K562 (cell line): ENCODE data around the gene SLC1A5. TPM values are rescaled to one million over a fixed set of nuclear protein-coding genes. Genes with fewer than 3 reads are reported as not detected.

Experiments used
- CBX3 ChIP-seq, 2 experiments: IDR thresholded peaks; 1 replicate in 1 of 2; 2 replicates in 1 of 2; pipeline ENCODE4 v1.6.1; 2012; ENCODE audit warnings: inconsistent platforms in 2 of 2, low read length in 2 of 2, borderline replicate concordance in 1 of 2, control low read depth in 1 of 2
- CREM ChIP-seq: IDR thresholded peaks from 2 replicates; pipeline ENCODE4 v1.6.1; 2014; ENCODE audit warnings: antibody characterized with exemption, low read depth
- DPF2 ChIP-seq: fragments of 450-650 bp; IDR thresholded peaks from 2 replicates; pipeline ENCODE4 v1.6.1; 2016
- HDGF ChIP-seq: fragments of 450-650 bp; IDR thresholded peaks from 2 replicates; pipeline ENCODE4 v1.6.1; 2016
- HNRNPUL1 ChIP-seq: fragments of 200-400 bp; formaldehyde crosslinking; IDR thresholded peaks from 2 replicates; pipeline ENCODE4 v1.6.1; 2017; ENCODE audit warnings: low read length
- MAFK ChIP-seq: IDR thresholded peaks from 2 replicates; pipeline ENCODE4 v1.6.1; 2011; ENCODE audit warnings: low read length, improper control_type of control experiment
- SIX5 ChIP-seq, 2 experiments: IDR thresholded peaks; 2 replicates each; pipeline ENCODE4 v1.6.1; 2011; ENCODE audit warnings: low read length in 2 of 2, borderline replicate concordance in 1 of 2, low read depth in 1 of 2, mild to moderate bottlenecking in 1 of 2, moderate library complexity in 1 of 2; ENCODE audit not compliant: insufficient read depth in 1 of 2
- XRCC5 ChIP-seq: fragments of 200-400 bp; formaldehyde crosslinking; IDR thresholded peaks from 2 replicates; pipeline ENCODE4 v1.6.1; 2017; ENCODE audit warnings: low read depth, mild to moderate bottlenecking, low read length
- ZKSCAN1 ChIP-seq: fragments of 150-350 bp; IDR thresholded peaks from 2 replicates; pipeline ENCODE4 v1.6.1; 2016; ENCODE audit warnings: low read depth, low read length
- polyA plus RNA-seq, 8 experiments: library from polyadenylated mRNA; depleted of rRNA in 4 of 8; stranded (reverse) in 5 of 8; unstranded in 3 of 8; fragments of >200 nt; fragmentation: Nextera tagmentation in 2 of 8; fragmentation: Illumina TruSeq in 1 of 8; extraction: Ambion mirVana in 2 of 8; extraction: Trizol in 1 of 8; gene quantifications; 2 replicates each; pipeline versions ENCODE4 v1.2.1 to v1.2.3, GENCODE V29; 2011 to 2014; ENCODE audit warnings: inconsistent platforms in 1 of 8, missing spikeins in 1 of 8
- total RNA-seq, 7 experiments: library from RNA; depleted of rRNA in 6 of 7; stranded (reverse); fragments of >200 nt in 6 of 7; fragmentation: Illumina TruSeq in 2 of 7; extraction: Trizol in 2 of 7; gene quantifications; 2 replicates each; pipeline versions ENCODE4 v1.2.1 to v1.2.3, GENCODE V29; 2011 to 2021; ENCODE audit warnings: low replicate concordance in 1 of 7
- TF ChIP-seq, protein P1 (sequence below): fragments of 250-450 bp; sonication (Bioruptor Pico); IDR thresholded peaks from 2 replicates; pipeline ENCODE4 v1.5.0; 2021; ENCODE audit warnings: mild to moderate bottlenecking, borderline replicate concordance
- TF ChIP-seq, protein P2 (sequence below): IDR thresholded peaks from 2 replicates; pipeline ENCODE4 v1.6.1; 2014; ENCODE audit warnings: antibody characterized with exemption
- TF ChIP-seq, protein P3 (sequence below): fragments of 250-450 bp; sonication (Bioruptor Pico); IDR thresholded peaks from 2 replicates; pipeline ENCODE4 v1.8.0; 2022; ENCODE audit warnings: moderate library complexity, mild to moderate bottlenecking, inconsistent platforms
- TF ChIP-seq, protein P4 (sequence below): fragments of 250-450 bp; sonication (Bioruptor Pico); IDR thresholded peaks from 2 replicates; pipeline ENCODE4 v1.4.0; 2020
- TF ChIP-seq, protein P5 (sequence below), 3 experiments: IDR thresholded peaks in 2 of 3; conservative IDR thresholded peaks in 1 of 3; 2 replicates each; pipeline ENCODE4 v1.5.1; 2011 to 2012; ENCODE audit warnings: low read length in 3 of 3, mild to moderate bottlenecking in 3 of 3, control low read depth in 2 of 3, improper control_type of control experiment in 1 of 3, inconsistent platforms in 1 of 3, low read depth in 1 of 3, mixed read lengths in 1 of 3, moderate library complexity in 1 of 3; ENCODE audit not compliant: insufficient read depth in 2 of 3

SLC1A5 gene
- total and polyA plus RNA-seq, 9 of the 15 experiments (the other 6 are each of a cell fraction or from before 2014, with no cell fraction given) = 31.2 to 417 (median 134) TPM

DNA sequence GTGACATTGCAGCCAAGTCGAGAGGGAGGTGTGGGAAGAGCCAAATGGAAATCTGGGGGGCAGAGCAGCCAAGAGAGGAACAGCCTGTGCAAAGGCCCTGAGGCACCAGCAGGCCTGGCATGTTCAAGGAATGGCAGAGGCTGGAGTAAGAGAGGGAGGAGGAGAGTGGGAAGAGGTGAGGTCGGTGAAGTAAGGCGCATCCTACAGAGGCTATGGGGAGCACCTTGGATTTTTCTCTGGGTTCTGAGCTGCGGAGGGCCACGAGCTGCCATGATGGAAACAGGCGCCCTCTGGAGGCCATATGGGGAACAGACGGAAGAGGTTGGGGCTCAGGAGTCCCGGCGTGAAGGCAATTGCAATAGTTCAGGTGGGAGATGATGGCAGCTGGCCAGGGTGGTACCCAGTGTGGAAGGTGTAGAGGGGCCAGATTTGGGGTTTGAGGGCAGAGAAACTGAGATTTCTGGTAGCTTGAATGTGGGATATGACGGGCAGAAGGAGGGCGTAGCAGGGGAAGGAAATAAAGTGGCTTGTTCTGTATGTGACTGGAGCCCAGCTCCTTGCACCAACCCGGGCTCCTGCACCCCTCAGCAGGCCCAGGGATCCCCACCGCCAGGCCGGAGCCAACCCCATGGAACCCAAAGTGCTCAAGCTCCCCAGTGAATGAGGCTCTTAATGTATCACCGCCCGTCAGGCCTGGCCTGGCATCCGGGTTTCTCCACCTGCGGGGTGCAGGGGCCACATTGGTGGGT is 21.7 kb downstream of the SLC1A5 start (continued):
- TF ChIP-seq, protein P1, sequence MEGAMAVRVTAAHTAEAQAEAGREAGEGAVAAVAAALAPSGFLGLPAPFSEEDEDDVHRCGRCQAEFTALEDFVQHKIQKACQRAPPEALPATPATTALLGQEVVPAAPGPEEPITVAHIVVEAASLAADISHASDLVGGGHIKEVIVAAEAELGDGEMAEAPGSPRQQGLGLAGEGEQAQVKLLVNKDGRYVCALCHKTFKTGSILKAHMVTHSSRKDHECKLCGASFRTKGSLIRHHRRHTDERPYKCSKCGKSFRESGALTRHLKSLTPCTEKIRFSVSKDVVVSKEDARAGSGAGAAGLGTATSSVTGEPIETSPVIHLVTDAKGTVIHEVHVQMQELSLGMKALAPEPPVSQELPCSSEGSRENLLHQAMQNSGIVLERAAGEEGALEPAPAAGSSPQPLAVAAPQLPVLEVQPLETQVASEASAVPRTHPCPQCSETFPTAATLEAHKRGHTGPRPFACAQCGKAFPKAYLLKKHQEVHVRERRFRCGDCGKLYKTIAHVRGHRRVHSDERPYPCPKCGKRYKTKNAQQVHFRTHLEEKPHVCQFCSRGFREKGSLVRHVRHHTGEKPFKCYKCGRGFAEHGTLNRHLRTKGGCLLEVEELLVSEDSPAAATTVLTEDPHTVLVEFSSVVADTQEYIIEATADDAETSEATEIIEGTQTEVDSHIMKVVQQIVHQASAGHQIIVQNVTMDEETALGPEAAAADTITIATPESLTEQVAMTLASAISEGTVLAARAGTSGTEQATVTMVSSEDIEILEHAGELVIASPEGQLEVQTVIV (CRISPR knock-in tag) = no peak
- 0 out of 2 replicates have a peak, but pooled peaks have one; percentile 63 for TF ChIP-seq HDGF
- no peak for TF ChIP-seq MAFK
- no peak for TF ChIP-seq HNRNPUL1
- TF ChIP-seq SIX5 (IDR thresholded peaks at IDR 0.05; ENCODE audit: borderline replicate concordance in 1 of 2, insufficient read depth in 1 of 2, low read depth in 1 of 2, low read length in 2 of 2) = no peak
- 0 out of 3 replicates have a peak, but pooled peaks of 1 of the 2 experiments have one; percentile 45 for TF ChIP-seq CBX3 (IDR thresholded peaks at IDR 0.05; ENCODE audit: borderline replicate concordance in 1 of 2, low read length in 2 of 2)
- TF ChIP-seq, protein P2, sequence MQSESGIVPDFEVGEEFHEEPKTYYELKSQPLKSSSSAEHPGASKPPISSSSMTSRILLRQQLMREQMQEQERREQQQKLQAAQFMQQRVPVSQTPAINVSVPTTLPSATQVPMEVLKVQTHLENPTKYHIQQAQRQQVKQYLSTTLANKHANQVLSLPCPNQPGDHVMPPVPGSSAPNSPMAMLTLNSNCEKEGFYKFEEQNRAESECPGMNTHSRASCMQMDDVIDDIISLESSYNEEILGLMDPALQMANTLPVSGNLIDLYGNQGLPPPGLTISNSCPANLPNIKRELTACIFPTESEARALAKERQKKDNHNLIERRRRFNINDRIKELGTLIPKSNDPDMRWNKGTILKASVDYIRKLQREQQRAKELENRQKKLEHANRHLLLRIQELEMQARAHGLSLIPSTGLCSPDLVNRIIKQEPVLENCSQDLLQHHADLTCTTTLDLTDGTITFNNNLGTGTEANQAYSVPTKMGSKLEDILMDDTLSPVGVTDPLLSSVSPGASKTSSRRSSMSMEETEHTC = no peak
- TF ChIP-seq, protein P3, sequence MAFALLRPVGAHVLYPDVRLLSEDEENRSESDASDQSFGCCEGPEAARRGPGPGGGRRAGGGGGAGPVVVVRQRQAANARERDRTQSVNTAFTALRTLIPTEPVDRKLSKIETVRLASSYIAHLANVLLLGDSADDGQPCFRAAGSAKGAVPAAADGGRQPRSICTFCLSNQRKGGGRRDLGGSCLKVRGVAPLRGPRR (CRISPR knock-in tag) = no peak
- TF ChIP-seq, protein P4, sequence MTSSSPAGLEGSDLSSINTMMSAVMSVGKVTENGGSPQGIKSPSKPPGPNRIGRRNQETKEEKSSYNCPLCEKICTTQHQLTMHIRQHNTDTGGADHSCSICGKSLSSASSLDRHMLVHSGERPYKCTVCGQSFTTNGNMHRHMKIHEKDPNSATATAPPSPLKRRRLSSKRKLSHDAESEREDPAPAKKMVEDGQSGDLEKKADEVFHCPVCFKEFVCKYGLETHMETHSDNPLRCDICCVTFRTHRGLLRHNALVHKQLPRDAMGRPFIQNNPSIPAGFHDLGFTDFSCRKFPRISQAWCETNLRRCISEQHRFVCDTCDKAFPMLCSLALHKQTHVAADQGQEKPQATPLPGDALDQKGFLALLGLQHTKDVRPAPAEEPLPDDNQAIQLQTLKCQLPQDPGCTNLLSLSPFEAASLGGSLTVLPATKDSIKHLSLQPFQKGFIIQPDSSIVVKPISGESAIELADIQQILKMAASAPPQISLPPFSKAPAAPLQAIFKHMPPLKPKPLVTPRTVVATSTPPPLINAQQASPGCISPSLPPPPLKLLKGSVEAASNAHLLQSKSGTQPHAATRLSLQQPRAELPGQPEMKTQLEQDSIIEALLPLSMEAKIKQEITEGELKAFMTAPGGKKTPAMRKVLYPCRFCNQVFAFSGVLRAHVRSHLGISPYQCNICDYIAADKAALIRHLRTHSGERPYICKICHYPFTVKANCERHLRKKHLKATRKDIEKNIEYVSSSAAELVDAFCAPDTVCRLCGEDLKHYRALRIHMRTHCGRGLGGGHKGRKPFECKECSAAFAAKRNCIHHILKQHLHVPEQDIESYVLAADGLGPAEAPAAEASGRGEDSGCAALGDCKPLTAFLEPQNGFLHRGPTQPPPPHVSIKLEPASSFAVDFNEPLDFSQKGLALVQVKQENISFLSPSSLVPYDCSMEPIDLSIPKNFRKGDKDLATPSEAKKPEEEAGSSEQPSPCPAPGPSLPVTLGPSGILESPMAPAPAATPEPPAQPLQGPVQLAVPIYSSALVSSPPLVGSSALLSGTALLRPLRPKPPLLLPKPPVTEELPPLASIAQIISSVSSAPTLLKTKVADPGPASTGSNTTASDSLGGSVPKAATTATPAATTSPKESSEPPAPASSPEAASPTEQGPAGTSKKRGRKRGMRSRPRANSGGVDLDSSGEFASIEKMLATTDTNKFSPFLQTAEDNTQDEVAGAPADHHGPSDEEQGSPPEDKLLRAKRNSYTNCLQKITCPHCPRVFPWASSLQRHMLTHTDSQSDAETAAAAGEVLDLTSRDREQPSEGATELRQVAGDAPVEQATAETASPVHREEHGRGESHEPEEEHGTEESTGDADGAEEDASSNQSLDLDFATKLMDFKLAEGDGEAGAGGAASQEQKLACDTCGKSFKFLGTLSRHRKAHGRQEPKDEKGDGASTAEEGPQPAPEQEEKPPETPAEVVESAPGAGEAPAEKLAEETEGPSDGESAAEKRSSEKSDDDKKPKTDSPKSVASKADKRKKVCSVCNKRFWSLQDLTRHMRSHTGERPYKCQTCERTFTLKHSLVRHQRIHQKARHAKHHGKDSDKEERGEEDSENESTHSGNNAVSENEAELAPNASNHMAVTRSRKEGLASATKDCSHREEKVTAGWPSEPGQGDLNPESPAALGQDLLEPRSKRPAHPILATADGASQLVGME (CRISPR knock-in tag) = no peak
- TF ChIP-seq, protein P5, sequence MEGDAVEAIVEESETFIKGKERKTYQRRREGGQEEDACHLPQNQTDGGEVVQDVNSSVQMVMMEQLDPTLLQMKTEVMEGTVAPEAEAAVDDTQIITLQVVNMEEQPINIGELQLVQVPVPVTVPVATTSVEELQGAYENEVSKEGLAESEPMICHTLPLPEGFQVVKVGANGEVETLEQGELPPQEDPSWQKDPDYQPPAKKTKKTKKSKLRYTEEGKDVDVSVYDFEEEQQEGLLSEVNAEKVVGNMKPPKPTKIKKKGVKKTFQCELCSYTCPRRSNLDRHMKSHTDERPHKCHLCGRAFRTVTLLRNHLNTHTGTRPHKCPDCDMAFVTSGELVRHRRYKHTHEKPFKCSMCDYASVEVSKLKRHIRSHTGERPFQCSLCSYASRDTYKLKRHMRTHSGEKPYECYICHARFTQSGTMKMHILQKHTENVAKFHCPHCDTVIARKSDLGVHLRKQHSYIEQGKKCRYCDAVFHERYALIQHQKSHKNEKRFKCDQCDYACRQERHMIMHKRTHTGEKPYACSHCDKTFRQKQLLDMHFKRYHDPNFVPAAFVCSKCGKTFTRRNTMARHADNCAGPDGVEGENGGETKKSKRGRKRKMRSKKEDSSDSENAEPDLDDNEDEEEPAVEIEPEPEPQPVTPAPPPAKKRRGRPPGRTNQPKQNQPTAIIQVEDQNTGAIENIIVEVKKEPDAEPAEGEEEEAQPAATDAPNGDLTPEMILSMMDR (IDR thresholded peaks at IDR 0.05 in 2 of 3, conservative IDR thresholded peaks at IDR 0.05 in 1 of 3; ENCODE audit: insufficient read depth in 2 of 3, low read depth in 1 of 3, low read length in 3 of 3) = peak; percentile 73 to 93 (median 75)
- TF ChIP-seq XRCC5 = peak; percentile 89
- TF ChIP-seq DPF2 = no peak
- TF ChIP-seq ZKSCAN1 = no peak
- no peak for TF ChIP-seq CREM
